H1 (cell line): ENCODE results near the gene ASL. TPM values are rescaled to one million over a fixed set of nuclear protein-coding genes. Genes with fewer than 3 reads are reported as not detected.

Experiments
- CTCF ChIA-PET: fragments of 300-600 bp; sonication (Branson Sonifier 250); formaldehyde crosslinking; loops from one replicate; lab custom pipeline; 2021; ENCODE audit not compliant: partially characterized antibody; lab: Charles Lee
- POLR2A ChIA-PET: fragments of 300-600 bp; sonication (Branson Sonifier 250); formaldehyde crosslinking; loops from one replicate; lab custom pipeline; 2021; ENCODE audit warnings: inconsistent platforms; ENCODE audit not compliant: partially characterized antibody; lab: Charles Lee
- DNase-seq, 2 experiments: peaks; one replicate each; pipeline versions ENCODE4 v3.0.0 to v3.0.0-alpha.2; 2010 to 2022; ENCODE audit warnings: low spot score in 2 of 2, low read depth in 1 of 2, mixed read lengths in 1 of 2
- FAIRE-seq: peaks from 2 replicates; lab custom pipeline; 2011; peaks lifted over from hg19 to GRCh38; lab: Jason Lieb, UNC
- H2AFZ ChIP-seq: 2 replicates; pipeline ENCODE4 v1.8.1; 2012; ENCODE audit warnings: low read length, inconsistent platforms
- H2AK5ac ChIP-seq: 2 replicates; pipeline ENCODE4 v1.6.1; 2013; ENCODE audit warnings: low read depth, low read length
- H2BK120ac ChIP-seq: replicated peaks from 2 replicates; pipeline ENCODE3; 2013; ENCODE audit warnings: low read depth, low read length, inconsistent platforms
- H2BK12ac ChIP-seq: 2 replicates; pipeline ENCODE4 v1.6.1; 2013; ENCODE audit warnings: low read depth, low read length
- H2BK15ac ChIP-seq: 2 replicates; pipeline ENCODE4 v1.6.1; 2013; ENCODE audit warnings: low read length
- H2BK20ac ChIP-seq: 2 replicates; pipeline ENCODE4 v1.6.1; 2013; ENCODE audit warnings: low read length
- H2BK5ac ChIP-seq: 2 replicates; pipeline ENCODE4 v1.6.1; 2013; ENCODE audit warnings: low read depth, low read length
- H3K14ac ChIP-seq: 2 replicates; pipeline ENCODE4 v1.6.1; 2013; ENCODE audit warnings: inconsistent platforms; ENCODE audit not compliant: insufficient read length
- H3K18ac ChIP-seq: 2 replicates; pipeline ENCODE4 v1.6.1; 2013; ENCODE audit warnings: low read length; ENCODE audit errors: extremely low read depth
- H3K23ac ChIP-seq: 2 replicates; pipeline ENCODE4 v1.6.1; 2013; ENCODE audit warnings: inconsistent platforms; ENCODE audit not compliant: insufficient read length
- H3K23me2 ChIP-seq: 2 replicates; pipeline ENCODE4 v1.6.1; 2013; ENCODE audit warnings: low read depth, low read length
- H3K27ac ChIP-seq: 2 replicates; pipeline ENCODE4 v1.6.1; 2011; ENCODE audit warnings: low read depth, low read length, inconsistent platforms
- H3K27me3 ChIP-seq, 4 experiments: replicated peaks in 1 of 4; 1 replicate in 1 of 4; 2 replicates in 3 of 4; pipeline versions ENCODE4 v1.6.1 to v1.8.1; 2011 to 2013; ENCODE audit warnings: low read length in 3 of 4, mild to moderate bottlenecking in 3 of 4, inconsistent platforms in 2 of 4, mixed read lengths in 2 of 4, moderate library complexity in 1 of 4; ENCODE audit not compliant: control insufficient read depth in 3 of 4, insufficient read depth in 3 of 4; ENCODE audit errors: extremely low read depth in 1 of 4
- H3K36me3 ChIP-seq, 4 experiments: 2 replicates each; pipeline versions ENCODE4 v1.6.1 to v1.8.1; 2011 to 2013; ENCODE audit warnings: mild to moderate bottlenecking in 4 of 4, low read length in 3 of 4, moderate library complexity in 2 of 4, control low read depth in 1 of 4, inconsistent platforms in 1 of 4; ENCODE audit not compliant: insufficient read depth in 4 of 4, control insufficient read depth in 2 of 4
- H3K4ac ChIP-seq: replicated peaks from 2 replicates; pipeline ENCODE3; 2013; ENCODE audit warnings: low read length, low read depth, mixed read lengths, inconsistent platforms; ENCODE audit not compliant: insufficient read length
- H3K4me1 ChIP-seq, 4 experiments: replicated peaks in 1 of 4; 1 replicate in 1 of 4; 2 replicates in 3 of 4; pipeline versions ENCODE4 v1.6.1 to v1.8.1; 2011 to 2013; ENCODE audit warnings: low read length in 3 of 4, inconsistent platforms in 2 of 4, mixed read lengths in 1 of 4; ENCODE audit not compliant: insufficient read depth in 4 of 4, control insufficient read depth in 3 of 4
- H3K4me2 ChIP-seq, 2 experiments: 2 replicates each; pipeline versions ENCODE4 v1.6.1 to v1.8.1; 2011 to 2013; ENCODE audit warnings: low read depth in 2 of 2, low read length in 2 of 2, control low read depth in 1 of 2, inconsistent platforms in 1 of 2, mild to moderate bottlenecking in 1 of 2; ENCODE audit not compliant: insufficient read depth in 1 of 2
- H3K4me3 ChIP-seq, 4 experiments: fragments of 200-600, 300-600 bp in 1 of 4; sonication (generic), shearing (Covaris generic), sonication (Bioruptor Twin) in 1 of 4; 2 replicates each; pipeline versions ENCODE4 v1.5.1 to v1.8.1; 2011 to 2016; ENCODE audit warnings: low read length in 4 of 4, low read depth in 3 of 4, control low read depth in 2 of 4, inconsistent platforms in 2 of 4, mild to moderate bottlenecking in 2 of 4, mixed read lengths in 1 of 4, moderate library complexity in 1 of 4; ENCODE audit not compliant: insufficient read depth in 2 of 4; ENCODE audit errors: extremely low read depth in 1 of 4
- H3K56ac ChIP-seq: replicated peaks from 2 replicates; pipeline ENCODE3; 2013; ENCODE audit warnings: low read depth, mild to moderate bottlenecking, mixed read lengths, low read length, inconsistent platforms; ENCODE audit not compliant: insufficient read length
- H3K79me1 ChIP-seq: 2 replicates; pipeline ENCODE4 v1.6.1; 2013; ENCODE audit warnings: low read depth, low read length, control low read depth
- H3K79me2 ChIP-seq, 2 experiments: 2 replicates each; pipeline versions ENCODE4 v1.6.1 to v1.8.1; 2012 to 2013; ENCODE audit warnings: low read length in 2 of 2, mild to moderate bottlenecking in 2 of 2, inconsistent platforms in 1 of 2; ENCODE audit not compliant: insufficient read depth in 2 of 2, control insufficient read depth in 1 of 2
- H3K9ac ChIP-seq, 4 experiments: replicated peaks in 1 of 4; 1 replicate in 1 of 4; 2 replicates in 3 of 4; pipeline versions ENCODE4 v1.6.1 to v1.8.1; 2011 to 2013; ENCODE audit warnings: low read depth in 3 of 4, low read length in 3 of 4, control low read depth in 2 of 4, mild to moderate bottlenecking in 2 of 4, moderate library complexity in 2 of 4, inconsistent platforms in 1 of 4; ENCODE audit errors: extremely low read depth in 1 of 4
- H3K9me3 ChIP-seq, 2 experiments: 2 replicates each; pipeline versions ENCODE4 v1.6.1 to v1.8.1; 2012 to 2013; ENCODE audit warnings: mild to moderate bottlenecking in 2 of 2, moderate library complexity in 2 of 2, control low read depth in 1 of 2, inconsistent platforms in 1 of 2, low read depth in 1 of 2, low read length in 1 of 2, mixed read lengths in 1 of 2; ENCODE audit not compliant: insufficient read depth in 2 of 2
- H4K20me1 ChIP-seq, 2 experiments: replicated peaks in 1 of 2; 2 replicates each; pipeline versions ENCODE3 to v1.8.1; 2011 to 2013; ENCODE audit warnings: inconsistent platforms in 2 of 2, low read length in 2 of 2, mild to moderate bottlenecking in 1 of 2; ENCODE audit not compliant: insufficient read depth in 2 of 2, control insufficient read depth in 1 of 2
- H4K5ac ChIP-seq: 2 replicates; pipeline ENCODE4 v1.6.1; 2013; ENCODE audit warnings: low read length, low read depth, mixed read lengths, inconsistent platforms; ENCODE audit not compliant: insufficient read length
- H4K8ac ChIP-seq: 2 replicates; pipeline ENCODE4 v1.8.0; 2013; ENCODE audit warnings: mild to moderate bottlenecking, moderate library complexity, low read length, inconsistent platforms; ENCODE audit not compliant: insufficient read depth; ENCODE audit errors: extremely low read depth
- H4K91ac ChIP-seq: replicated peaks from 2 replicates; pipeline ENCODE3; 2013; ENCODE audit warnings: low read length, mixed read lengths, inconsistent platforms; ENCODE audit not compliant: insufficient read length
- CHD1 ChIP-seq: IDR thresholded peaks from 2 replicates; pipeline ENCODE4 v1.6.1; 2012; ENCODE audit warnings: low read depth, low read length, improper control_type of control experiment
- CHD2 ChIP-seq: IDR thresholded peaks from 2 replicates; pipeline ENCODE4 v1.6.1; 2012; ENCODE audit warnings: low read length, improper control_type of control experiment
- EP300 ChIP-seq, 2 experiments: IDR thresholded peaks; 1 replicate in 1 of 2; 2 replicates in 1 of 2; pipeline ENCODE4 v1.6.1; 2011 to 2012; ENCODE audit warnings: low read depth in 2 of 2, low read length in 2 of 2, mild to moderate bottlenecking in 2 of 2, borderline replicate concordance in 1 of 2, inconsistent platforms in 1 of 2, moderate library complexity in 1 of 2
- HDAC6 ChIP-seq: IDR thresholded peaks from one replicate; pipeline ENCODE4 v1.7.1; 2012; ENCODE audit warnings: low read depth, mild to moderate bottlenecking, inconsistent platforms, low read length, moderate library complexity
- KDM1A ChIP-seq: fragments of 200-600, 300-600 bp; sonication (generic); IDR thresholded peaks from 2 replicates; pipeline ENCODE4 v1.7.1; 2016; ENCODE audit warnings: mild to moderate bottlenecking, low read length, borderline replicate concordance
- MAFK ChIP-seq: IDR thresholded peaks from 2 replicates; pipeline ENCODE4 v1.6.1; 2012; ENCODE audit warnings: low read depth, mild to moderate bottlenecking, improper control_type of control experiment, low read length
- NANOG ChIP-seq: IDR thresholded peaks from 2 replicates; pipeline ENCODE4 v1.6.1; 2011; ENCODE audit warnings: low read length, low read depth, mild to moderate bottlenecking, inconsistent platforms; ENCODE audit not compliant: insufficient read depth, poor library complexity, severe bottlenecking
- POLR2AphosphoS5 ChIP-seq: IDR thresholded peaks from 2 replicates; pipeline ENCODE4 v1.6.1; 2011; ENCODE audit warnings: low read depth, low read length
- SAP30 ChIP-seq: fragments of 300-600 bp; sonication (generic); IDR thresholded peaks from 2 replicates; pipeline ENCODE4 v1.7.1; 2012; ENCODE audit warnings: low read length, moderate library complexity, mild to moderate bottlenecking, inconsistent platforms; ENCODE audit not compliant: insufficient read depth, insufficient replicate concordance
- SRF ChIP-seq: IDR thresholded peaks from 2 replicates; pipeline ENCODE4 v1.6.1; 2011; ENCODE audit warnings: mild to moderate bottlenecking, low read depth, low read length, moderate library complexity
- TAF1 ChIP-seq: IDR thresholded peaks from 2 replicates; pipeline ENCODE4 v1.6.1; 2011; ENCODE audit warnings: mild to moderate bottlenecking, low read depth, low read length
- WGBS, 2 experiments: shearing (Covaris generic) in 1 of 2; methylation state at CpG; one replicate each; pipeline versions ENCODE4 v1.1.6 to v1.1.7; 2013 to 2015; ENCODE audit warnings: low lambda C conversion rate in 2 of 2, mixed read lengths in 2 of 2, inconsistent platforms in 1 of 2, low coverage in 1 of 2, missing lambda C conversion rate in 1 of 2; ENCODE audit not compliant: insufficient replicate concordance in 2 of 2, insufficient coverage in 1 of 2, insufficient read length in 1 of 2; ENCODE audit errors: extremely low coverage in 1 of 2, missing lambda C conversion rate in 1 of 2; 5-methylcytosine and 5-hydroxymethylcytosine counted together
- polyA plus RNA-seq, 7 experiments: library from polyadenylated mRNA; depleted of rRNA in 3 of 7; stranded (reverse) in 5 of 7; unstranded in 2 of 7; fragments of >200 nt in 5 of 7; fragments of 200-250 nt in 2 of 7; gene quantifications; 1 replicate in 5 of 7; 2 replicates in 1 of 7; 4 replicates in 1 of 7; pipeline versions ENCODE4 v1.2.1 to v1.2.3, GENCODE V29; 2011 to 2013; ENCODE audit warnings: missing spikeins in 2 of 7, mixed read lengths in 2 of 7
- total RNA-seq: library from RNA; stranded (reverse); fragmentation: NEBNext Ultra II Directional; extraction: Animal tissue kit (Norgen Biotek cat#: 25700); gene quantifications from 2 replicates; pipeline ENCODE4 v1.2.1, GENCODE V29; 2021
- TF ChIP-seq, protein P1 (sequence below), 3 experiments: IDR thresholded peaks; 1 replicate in 2 of 3; 2 replicates in 1 of 3; pipeline versions ENCODE4 v1.5.1 to v1.6.1; 2011; ENCODE audit warnings: low read length in 3 of 3, mild to moderate bottlenecking in 3 of 3, inconsistent platforms in 2 of 3, low read depth in 1 of 3, moderate library complexity in 1 of 3; ENCODE audit not compliant: insufficient read depth in 1 of 3; ENCODE audit errors: control extremely low read depth in 1 of 3

Gene ASL
- total and polyA plus RNA-seq, 2 of the 8 experiments (the other 6 are each of a cell fraction or from before 2014, with no cell fraction given): 23.3 to 35.3 TPM

DNA sequence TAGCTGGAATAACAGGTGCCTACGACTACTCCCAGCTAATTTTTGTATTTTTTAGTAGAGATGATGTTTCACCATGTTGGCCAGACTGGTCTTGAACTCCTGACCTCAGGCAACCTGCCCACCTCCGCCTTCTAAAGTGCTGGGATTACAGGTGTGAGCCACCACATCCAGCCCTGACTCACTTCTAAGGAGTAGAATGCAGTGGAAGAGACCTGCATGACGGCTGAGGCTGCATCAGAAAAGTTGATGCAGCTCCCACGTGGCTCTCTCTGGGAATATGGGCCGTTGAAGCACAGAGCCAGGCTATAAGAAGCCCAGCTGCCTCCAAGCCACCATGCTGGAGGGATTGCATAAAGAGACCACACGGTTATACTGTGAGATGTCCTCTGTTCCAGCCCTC is 21.6 kb upstream of the ASL start:
- Histone ChIP-seq H3K56ac (no peak overlapping the region), H3K9me3 (no peaks in the 10 kb centered on the region), H3K79me1 (no peaks in the 10 kb centered on the region), H3K4ac (no peak overlapping the region), H3K23me2 (no peaks in the 10 kb centered on the region), H2AFZ (no peak overlapping the region), H2BK5ac (no peak overlapping the region), H2BK120ac (no peak overlapping the region), H4K5ac (no peak overlapping the region), H3K4me2 (no peak overlapping the region), H3K27me3 (no peaks in the 10 kb centered on the region), H3K36me3 (no peaks in the 10 kb centered on the region), H4K8ac (no peak overlapping the region), H3K4me3 (no peak overlapping the region), H2BK15ac (no peak overlapping the region), H3K79me2 (no peaks in the 10 kb centered on the region), H3K27ac (no peak overlapping the region), H3K4me1 (no peaks in the 10 kb centered on the region), H3K14ac (no peak overlapping the region), H3K9ac (no peak overlapping the region), H3K18ac (no peak overlapping the region), H4K91ac (no peak overlapping the region), H2BK12ac (no peak overlapping the region), H2AK5ac (no peak overlapping the region), H4K20me1 (no peaks in the 10 kb centered on the region), H3K23ac (no peak overlapping the region), H2BK20ac (no peak overlapping the region)
- POLR2A ChIA-PET: no interaction called here
- WGBS, 2 experiments: 86% methylated on average over 6 of the region's 6 CpGs; no CpG with 5 or more reads in 1 of the 2 experiments
- no peak for FAIRE-seq
- no peak for DNase-seq
- CTCF ChIA-PET: no interaction called here
- TF ChIP-seq SRF: no peak
- no peak for TF ChIP-seq KDM1A
- TF ChIP-seq NANOG: no peak
- no peak for TF ChIP-seq EP300 (IDR thresholded peaks at IDR 0.05; ENCODE audit: borderline replicate concordance in 1 of 2, low read depth in 2 of 2, low read length in 2 of 2)
- TF ChIP-seq TAF1: no peak
- TF ChIP-seq POLR2AphosphoS5: no peak
- no peak for TF ChIP-seq CHD2
- no peak for TF ChIP-seq MAFK
- TF ChIP-seq, protein P1, sequence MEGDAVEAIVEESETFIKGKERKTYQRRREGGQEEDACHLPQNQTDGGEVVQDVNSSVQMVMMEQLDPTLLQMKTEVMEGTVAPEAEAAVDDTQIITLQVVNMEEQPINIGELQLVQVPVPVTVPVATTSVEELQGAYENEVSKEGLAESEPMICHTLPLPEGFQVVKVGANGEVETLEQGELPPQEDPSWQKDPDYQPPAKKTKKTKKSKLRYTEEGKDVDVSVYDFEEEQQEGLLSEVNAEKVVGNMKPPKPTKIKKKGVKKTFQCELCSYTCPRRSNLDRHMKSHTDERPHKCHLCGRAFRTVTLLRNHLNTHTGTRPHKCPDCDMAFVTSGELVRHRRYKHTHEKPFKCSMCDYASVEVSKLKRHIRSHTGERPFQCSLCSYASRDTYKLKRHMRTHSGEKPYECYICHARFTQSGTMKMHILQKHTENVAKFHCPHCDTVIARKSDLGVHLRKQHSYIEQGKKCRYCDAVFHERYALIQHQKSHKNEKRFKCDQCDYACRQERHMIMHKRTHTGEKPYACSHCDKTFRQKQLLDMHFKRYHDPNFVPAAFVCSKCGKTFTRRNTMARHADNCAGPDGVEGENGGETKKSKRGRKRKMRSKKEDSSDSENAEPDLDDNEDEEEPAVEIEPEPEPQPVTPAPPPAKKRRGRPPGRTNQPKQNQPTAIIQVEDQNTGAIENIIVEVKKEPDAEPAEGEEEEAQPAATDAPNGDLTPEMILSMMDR (IDR thresholded peaks at IDR 0.05; ENCODE audit: control extremely low read depth in 1 of 3, insufficient read depth in 1 of 3, low read depth in 1 of 3, low read length in 3 of 3): no peak
- no peak for TF ChIP-seq SAP30
- no peak for TF ChIP-seq CHD1
- no peak for TF ChIP-seq HDAC6
